HG03342 (cell line): ENCODE results near the gene SCPEP1.
"Not testable (repeated sequence)": the region's sequence is repeated elsewhere in the genome, so short reads cannot be mapped to it uniquely, and the experiment has no call there.

Experiments used
- ATAC-seq: cut with Tn5 transposase; IDR thresholded peaks from one replicate; pipeline ENCODE4 v1.9.1; 2021; ENCODE audit warnings: mild to moderate bottlenecking, moderate library complexity; ENCODE audit not compliant: unreplicated experiment

The SCPEP1 gene

DNA sequence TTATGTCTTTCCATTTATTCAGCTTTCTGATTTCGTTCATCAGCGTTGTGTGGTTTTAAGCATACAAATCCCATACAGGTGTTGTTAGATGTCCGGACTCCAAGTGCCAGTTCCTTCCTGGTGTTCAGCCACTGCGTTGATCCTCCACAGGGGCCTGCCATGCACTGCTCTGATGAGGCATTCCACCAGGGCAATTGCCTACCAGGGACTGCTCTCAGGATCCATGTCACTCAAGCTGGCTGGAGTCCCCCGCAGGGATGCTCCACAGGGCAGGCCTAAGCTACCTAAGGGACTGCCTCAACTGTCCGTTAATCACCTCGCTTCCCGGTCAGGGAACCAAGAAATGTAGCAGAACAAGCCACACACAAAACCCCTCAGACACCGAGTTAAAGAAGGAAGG is 12.7 kb upstream of the SCPEP1 start:
- not testable (repeated sequence) for ATAC-seq

DNA sequence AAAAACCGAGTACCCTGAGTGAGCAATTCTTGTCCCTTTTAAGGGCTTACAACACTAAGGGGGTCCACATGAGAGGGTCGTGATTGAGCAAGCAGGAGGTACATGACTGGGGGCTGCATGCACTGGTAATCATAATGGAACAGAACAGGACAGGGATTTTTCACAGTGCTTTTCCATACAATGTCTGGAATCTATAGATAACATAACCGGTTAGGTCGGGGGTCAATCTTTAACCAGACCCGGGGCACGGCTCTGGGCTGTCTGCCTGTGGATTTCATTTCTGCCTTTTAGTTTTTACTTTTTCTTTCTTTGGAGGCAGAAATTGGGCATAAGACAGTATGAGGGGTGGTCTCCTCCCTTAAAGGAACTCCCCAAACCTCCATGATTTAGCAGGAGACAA is 12.2 kb upstream of the SCPEP1 start:
- ATAC-seq: not testable (repeated sequence)

DNA sequence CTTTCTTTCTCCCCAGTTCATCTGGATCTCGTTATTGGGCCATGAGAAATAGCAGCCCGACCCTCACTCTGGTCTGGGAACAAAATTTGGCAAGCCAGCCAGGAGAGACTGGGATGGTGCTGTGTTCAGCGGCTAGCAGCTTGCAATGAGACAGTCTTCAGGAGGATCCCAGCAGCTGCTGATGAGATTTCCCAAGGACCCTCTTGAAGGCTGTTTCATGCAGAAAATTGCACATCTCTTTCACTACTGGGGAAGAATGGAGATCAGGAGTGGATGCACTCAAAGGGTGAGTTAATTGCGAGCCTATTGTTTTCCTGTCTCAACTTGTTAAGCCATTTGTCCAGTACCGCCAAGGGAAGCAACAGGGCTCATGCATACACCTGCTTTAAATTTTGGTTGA is 11.6 kb upstream of the SCPEP1 start:
- no peak for ATAC-seq

DNA sequence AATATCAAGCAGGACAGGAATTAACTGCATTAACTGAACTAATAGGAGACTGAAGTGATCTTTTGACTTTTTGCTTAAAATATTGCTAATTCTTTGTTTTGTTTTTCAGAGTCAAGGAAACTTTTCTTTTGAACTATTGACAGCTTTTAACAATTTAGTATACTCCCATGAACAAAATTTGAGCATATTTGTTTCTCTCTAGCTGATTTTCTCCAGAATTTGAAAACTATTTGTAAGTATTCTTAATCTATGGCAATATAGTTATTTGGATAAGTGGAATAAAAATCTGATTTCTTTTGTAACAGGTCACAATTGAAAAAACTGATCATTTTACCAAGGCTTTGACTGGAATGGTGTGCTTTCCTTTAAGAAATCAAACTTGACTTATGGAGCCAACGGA is 7.0 kb upstream of the SCPEP1 start:
- ATAC-seq: no peak

DNA sequence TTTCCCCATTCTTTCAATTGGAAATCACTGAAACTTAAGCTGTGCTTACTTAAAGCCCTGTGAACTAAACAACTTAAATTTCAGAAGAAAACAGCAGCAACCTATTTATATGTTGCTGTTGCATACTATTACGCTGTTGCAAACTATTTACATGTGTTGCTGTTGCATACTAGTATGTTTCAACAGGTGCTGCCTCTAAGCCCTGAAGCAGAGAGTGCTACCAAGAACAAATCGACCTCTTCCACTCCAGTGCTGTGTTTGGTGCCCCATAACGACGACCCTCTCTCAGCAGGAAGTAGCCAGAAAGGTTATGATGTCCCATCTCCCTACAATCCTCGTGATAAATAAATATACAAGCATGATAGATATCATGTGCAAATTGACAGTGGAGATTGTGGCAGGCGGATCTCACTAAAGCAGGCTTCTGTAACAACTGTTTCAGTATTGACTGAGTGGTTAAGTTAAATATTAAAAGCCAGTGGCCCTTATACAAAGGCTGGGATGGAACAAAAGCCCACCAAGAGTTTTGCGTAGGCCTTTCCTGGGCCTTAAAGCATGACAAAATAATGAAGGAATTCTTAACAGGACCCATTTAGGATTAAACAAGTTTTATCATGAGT is 5.7 kb upstream of the SCPEP1 start:
- no peak for ATAC-seq

DNA sequence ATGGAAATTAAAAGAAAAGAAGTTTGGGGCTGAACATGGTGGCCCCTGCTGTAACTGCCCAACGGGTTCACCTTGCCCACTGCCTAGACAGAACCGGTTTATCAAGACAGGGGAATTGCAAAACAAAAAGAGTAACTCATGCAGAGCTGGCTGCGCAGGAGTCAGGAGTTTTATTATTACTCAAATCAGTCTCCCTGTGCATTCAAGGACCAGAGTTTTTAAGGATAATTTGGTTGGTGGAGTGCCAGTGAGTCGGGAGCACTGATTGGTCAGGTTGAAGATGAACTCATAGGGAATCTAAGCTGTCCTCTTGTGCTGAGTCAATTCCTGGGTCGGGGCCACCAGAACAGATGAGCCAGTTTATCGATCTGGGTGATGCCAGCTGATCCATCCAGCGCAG is 4.4 kb upstream of the SCPEP1 start:
- no peak for ATAC-seq

DNA sequence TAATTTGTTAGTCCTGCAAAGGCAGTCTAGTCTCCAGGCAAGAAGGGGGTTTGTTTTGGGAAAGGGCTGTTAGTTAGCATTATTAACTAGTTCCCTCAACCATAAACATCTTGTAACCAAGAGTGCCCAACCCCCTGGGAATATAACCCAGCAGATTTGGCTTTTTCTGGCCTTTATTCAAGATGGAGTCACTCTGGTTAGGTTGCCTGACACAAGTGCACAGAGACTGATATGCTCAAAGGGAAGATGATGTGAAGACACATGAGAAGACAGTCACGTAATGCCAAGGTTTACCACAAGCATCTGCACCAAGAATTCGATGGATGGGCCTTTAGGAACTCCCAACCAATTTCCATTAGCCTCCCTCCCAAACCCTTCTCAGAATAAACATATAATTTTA is 3.9 kb upstream of the SCPEP1 start:
- no peak for ATAC-seq

DNA sequence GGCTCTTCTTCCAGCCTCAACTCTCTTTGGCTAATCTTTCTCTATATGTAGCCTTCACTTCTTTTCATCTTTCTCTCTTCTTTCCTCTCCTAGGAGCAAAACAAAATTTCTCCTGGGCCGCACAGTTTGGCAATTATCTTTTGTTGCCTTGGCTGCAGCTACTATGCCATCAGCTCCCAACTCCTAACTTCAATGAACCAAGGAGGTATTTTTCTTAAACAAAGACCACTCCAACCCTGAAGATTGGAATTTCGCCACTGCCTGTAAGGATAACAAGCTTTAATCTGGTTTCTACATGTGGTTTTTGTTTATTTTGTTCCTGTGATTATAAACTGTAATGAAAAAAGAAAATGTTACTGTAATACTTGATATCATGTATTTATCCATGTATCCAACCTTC is 2.3 kb upstream of the SCPEP1 start:
- ATAC-seq: no peak

DNA sequence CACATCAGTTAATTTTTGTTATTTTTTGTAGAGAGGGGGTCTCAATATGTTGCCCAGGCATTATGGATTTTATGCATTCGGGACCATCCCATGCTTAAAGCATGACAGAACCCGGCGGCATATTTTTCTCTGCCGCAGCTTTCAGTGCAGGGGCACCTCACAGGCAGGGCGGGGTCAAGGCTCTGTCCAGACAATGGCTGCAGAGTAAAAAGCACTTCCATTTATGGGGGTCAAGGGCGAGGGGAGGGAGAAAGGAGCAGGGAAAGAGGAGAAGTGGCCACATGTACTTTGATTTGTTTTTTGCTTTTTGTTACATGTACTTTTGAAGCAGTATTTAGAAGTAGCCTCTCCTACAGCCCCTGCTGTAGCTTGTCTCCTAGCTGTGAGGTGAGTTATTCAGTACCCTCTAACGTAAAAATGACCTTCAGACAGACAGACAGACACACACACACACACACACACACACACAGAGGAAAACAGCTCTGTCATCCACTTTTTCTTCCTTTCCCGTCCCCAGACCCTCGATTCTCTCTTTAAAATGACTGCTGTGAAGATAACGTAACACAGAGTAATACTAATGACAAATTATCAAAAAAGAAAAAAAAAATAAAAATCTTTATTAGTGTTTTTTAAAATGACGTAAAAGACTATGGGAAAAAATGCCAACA is 856 bp upstream of the SCPEP1 start:
- no peak for ATAC-seq

DNA sequence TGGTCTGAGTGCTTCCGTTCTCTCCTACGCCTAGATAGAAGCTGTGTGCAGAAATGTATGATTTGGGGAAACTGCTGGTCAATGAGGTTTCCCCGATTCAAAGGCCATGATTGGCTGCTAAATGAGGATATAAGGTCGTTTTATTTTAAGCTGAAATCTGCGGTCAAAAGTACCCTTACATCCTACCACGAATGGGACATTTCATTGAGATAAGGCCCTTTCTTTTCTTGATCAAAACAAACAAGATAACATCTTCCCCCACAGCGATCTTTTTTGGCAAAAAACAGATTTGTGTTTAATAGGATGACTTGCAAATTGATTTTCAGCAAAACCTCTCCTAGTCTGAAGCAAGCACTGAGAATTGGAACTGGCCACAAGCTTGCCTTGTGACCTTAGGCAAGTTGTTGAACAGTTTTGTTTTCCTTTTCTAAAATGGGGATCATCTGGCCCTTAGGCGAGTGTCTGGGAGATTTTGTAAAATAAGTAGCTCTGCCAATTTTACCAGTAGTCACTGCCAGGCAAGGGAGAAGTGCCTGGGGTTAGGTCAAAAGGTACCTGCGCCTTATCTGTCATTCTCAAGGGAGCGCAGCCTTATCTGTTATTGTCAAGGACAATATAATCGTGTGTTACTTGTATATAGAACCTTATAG is 635 bp downstream of the SCPEP1 start:
- ATAC-seq: no peak

DNA sequence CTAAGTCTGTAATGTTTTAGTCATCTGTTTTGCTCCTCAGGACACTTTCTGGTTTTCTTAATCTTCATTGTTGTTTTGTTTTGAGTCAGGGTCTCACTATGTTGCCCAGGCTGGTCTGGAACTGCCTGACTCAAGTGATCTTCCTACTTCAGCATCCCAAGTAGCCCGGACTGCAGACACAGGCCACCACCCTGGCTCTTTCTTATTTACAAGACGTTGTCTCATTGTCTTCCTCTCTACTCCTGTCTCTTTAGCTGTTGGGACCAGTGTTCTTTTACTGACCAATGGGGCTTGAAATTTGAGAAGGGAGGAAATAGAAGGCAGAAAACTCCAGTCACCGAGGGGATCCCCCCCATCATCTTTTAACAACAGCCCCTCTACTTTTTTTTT is 1.2 kb downstream of the SCPEP1 start:
- ATAC-seq: no peak

DNA sequence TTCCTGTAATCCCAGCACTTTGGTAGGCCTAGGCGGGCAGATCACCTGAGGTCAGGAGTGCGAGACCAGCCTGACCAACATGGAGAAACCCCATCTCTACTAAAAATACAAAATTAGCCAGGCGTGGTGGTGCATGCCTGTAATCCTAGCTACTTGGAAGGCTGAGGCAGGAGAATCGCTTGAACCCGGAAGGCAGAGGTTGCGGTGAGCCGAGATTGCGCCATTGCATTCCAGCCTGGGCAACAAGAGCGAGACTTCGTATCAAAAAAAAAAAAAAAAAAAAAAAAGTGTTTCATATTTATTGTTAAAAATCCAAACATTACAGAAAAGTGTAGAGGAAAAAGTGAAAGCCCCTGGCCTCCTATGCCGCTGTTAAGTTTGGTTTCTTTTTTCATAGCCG is 2.6 kb downstream of the SCPEP1 start:
- not testable (repeated sequence) for ATAC-seq

DNA sequence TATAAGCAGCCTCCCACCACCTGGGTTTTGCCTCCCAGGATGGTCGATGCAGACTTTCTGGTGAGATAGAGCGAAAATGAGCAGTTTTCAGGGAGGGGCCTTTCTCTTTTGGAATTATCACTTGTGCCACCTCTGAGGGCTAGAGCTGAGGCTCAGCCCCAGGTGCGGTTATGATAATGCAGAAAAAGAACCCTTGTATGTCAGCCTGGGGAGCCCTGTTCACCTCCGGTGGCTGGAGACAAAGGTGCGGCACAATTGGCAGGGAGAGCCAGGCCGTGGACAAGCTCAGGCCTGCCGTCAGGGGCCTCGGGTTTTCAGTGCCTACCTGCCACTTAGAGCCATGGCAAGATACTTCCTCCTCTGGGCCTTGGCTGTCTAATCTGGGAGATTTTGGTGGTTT is 4.4 kb downstream of the SCPEP1 start:
- no peak for ATAC-seq

DNA sequence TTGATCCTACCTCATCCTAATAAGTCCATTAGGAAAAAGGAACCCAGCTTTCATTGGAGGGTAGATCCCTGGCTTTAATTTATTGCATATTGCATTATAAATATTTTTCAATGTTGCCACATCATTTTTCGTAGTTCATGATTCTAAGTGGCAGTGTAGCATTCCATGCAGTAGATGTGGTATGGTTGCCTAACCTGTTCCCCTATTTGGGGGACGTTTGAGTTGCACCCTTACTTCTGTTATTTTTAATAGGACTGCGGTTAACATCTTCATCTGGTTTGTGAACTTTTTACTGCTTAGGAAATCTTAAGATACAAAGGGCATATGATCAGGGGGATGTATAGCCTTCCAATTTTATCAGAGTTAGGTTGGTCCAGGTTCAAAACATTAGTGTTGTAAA is 5.4 kb downstream of the SCPEP1 start:
- ATAC-seq: no peak

DNA sequence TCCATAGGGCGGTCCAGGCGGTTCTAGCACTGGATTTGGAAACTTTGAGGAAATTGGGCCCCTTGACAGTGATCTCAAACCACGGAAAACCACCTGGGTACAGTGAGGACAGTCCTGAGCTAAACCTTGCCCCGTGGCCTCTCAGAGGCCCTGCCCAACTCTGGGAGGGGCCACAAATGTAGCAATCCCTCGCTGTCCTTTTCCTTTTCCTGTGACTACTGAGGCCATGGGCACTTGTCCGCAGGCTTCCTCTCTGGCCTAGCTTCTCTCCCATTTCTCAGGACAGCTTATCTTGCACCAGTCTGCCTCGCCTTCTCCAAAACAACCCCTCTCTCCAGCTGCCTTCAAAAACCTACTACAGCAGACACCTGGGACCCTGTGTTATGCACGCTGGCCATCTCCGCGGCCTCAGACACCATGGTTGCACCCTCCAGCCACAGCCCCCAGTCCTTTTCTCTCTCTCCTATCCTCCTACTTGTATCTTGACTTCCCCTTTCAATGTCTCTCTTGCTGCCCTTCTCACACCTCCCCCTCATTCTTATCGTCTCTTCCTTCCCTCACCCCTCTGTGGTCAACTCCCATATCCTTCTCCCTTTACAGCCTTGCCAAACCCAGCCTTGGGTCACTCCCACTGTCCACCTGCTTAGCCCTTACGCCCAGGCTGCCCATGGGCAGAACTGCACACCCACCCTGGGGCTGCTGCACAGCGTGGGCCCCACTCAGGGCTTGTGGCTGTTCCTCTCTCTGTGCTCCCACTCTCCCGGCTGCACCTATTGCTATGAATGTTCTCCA is 7.6 kb downstream of the SCPEP1 start:
- no peak for ATAC-seq

DNA sequence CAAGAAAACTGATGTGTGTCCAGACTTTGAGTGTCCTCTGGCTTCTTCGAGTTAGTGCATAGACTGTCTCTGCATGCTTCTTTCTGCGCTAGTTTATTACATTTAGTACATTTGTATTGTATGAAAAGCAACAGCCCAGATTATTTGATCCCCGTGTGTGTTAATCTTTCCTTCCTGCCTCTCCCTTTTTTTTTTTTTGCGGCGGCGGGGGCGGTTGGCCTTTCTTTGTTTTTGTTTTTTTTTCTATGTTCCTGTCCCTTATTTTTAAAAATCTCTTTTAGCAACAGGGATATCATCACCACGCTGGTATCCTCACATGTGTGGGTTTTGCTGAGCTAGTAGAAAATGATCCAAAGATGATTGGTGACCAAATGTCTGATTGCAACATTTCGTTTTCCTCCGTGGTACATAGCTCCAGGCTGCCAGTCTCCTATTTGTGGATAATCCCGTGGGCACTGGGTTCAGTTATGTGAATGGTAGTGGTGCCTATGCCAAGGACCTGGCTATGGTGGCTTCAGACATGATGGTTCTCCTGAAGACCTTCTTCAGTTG is 9.4 kb downstream of the SCPEP1 start:
- ATAC-seq: no peak

DNA sequence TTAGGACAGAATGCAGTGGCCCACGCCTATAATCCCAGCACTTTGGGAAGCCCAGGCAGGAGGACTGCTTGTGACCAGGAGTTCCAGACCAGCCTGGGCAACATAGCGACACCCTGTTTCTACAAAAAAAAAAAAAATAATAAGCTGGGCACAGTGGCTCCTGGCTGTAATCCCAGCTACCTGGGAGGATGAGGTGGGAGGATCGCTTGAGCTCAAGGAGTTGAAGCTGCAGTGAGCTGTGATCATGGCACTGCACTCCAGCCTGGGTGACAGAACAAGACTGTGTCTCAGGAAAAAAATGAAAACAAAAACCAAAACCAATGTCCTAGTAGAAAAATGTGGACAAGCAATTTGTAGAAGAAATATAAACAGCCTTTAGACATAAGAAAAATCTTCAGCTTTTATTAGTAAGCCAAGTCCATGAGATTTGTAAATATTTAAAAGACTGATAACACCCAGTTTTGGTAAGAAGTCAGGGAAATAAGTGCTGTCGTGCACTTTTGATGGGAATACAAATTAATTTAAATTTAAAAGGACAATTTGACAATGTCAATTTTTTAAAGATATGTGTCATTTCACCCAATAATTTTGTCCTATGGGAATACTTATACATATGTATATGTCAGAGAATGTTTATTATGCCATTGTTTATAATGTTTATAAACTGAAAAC is 11.1 kb downstream of the SCPEP1 start:
- no peak for ATAC-seq

DNA sequence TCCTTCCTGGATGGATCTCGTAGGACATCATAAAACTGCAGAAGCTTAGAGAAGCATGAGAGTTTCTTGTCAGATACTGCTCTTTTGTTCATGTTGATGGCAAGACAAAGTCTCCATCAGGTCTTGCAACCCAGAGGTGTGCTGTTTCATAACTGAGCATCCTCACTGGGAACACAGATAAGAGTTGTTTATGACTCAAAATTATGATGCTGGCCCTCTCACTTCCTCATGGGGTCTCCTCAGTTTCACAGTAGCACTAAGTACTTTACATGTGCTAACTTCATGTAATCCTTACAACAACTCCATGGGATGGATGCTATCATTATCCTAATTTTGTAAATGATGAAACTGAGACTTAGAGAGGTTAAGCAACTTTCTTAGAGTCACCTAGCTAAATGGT is 14.4 kb downstream of the SCPEP1 start:
- ATAC-seq: no peak

DNA sequence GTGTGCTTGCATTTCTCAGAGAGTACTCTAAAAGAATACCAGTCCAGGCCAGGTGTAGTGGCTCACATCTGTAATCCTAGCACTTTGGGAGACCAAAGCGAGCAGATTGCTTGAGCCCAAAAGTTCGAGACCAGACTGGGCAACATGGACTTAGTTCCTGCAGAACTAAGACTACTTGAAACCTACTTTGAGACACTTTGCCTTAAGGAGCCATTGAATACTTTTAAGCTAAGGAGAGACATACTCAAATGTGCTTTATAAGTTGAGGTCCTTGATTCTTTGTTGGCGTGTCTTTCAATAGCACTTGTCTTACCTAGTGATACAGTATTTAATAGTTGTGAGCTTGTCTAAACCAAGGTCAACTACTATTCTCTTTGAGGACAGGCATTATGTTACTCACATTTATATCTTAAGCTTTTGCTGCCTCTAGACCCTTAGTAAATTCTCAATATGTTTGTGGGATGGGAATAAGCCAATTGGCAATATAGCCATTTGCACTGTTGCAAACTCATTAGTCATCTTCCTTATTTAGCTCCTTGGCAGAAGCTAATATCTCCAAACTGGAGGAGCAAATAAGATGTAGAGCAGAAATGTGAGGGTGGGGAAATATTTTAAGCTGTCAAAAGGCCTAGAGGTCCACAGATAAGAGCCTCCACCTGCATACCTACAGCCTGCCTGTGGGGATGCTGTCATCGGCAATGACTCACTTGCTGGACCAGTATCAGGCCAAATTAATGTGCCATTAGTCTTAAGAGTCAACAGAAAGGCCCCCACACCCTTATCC is 16.3 kb downstream of the SCPEP1 start:
- ATAC-seq: no peak

DNA sequence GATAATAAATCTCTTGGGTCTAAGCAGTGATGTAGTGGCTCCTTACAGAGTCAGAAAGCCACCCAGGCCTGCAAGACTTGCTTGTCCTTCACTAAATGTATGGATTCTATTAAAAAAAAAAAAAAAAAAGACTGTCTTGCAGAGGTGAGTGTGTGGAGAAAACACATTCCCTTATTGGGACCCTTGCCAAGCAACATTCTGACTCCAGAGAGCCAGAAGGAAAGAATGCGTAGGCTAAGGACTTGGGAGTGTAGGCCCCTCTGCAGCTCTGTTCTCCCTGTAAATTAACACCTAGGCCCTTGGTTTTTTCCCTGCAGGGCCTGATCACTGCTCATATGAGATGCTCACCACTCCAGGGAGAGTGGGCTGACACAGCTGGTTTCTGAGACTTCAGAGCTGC is 17.8 kb downstream of the SCPEP1 start:
- no peak for ATAC-seq
